Stimulated activated CD4-positive, alpha-beta T cell treated with anti-CD3 and anti-CD28 coated beads, TNF-alpha, amount 100 ng/mL, for 4 hours (primary cell): Measurements from ENCODE around the gene FBXO27.
A peak's percentile ranks its signal among the peaks of the same experiment; 100 is the strongest.
"Not testable (repeated sequence)": the region's sequence is repeated elsewhere in the genome, so short reads cannot be mapped to it uniquely, and the experiment has no call there.

Source experiments
- DNase-seq, 3 experiments: peaks; one replicate each; pipeline ENCODE4 v3.0.0-alpha.2; 2020; ENCODE audit warnings: low read depth in 3 of 3

The FBXO27 gene

DNA sequence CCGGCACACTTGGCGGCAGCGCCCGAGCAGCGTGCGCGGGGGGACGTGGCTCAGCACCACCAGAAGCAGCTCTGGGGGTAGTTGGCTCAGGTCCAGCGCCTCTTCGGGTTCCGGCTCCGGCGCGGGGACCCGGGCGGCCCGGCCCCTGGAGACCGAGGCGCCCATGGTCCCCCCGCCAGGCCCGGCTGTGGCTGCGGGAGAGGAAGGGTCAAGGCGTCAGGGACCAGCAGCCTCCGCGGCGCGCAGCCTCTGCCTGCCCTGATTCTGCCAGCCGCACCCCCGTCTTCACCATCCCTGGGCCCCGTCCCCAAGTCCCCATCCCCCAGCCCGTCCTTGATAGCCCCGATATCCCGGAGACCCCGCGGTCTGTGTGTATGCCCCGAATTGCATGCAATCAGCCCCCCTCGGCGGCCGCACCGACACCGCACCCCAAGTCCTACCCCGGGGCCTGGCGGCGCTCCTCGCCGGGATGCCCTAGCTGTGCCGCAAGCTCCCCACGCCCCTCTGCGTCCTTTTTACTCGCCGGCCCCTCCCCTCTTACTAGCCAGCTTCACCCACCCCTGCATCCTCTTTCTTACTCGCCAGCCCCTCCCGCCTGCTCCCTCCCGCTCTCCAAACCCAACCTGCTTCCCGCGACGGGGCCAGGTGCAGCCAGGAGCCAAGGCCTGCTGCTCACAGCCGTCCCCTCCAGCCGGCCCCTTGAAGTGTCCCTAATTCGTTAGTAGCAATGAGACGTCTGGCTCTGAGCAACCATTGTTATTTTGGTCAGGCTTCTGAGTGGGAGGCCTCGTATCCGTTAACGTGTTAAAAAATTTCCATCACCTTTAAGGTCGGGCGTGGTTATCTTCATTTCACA lies at the start of gene FBXO27:
Gene FBXO27, minus strand, starts transcription at position 487 of the 856 bp plus-strand sequence. Its CDS starts 322 bp downstream, at position 165.
- DNase-seq: no peak

- no peak for DNase-seq
Observed at GRCh38 chr19:39080431-39080830, 48.1 kb upstream of the FBXO27 start.

DNA sequence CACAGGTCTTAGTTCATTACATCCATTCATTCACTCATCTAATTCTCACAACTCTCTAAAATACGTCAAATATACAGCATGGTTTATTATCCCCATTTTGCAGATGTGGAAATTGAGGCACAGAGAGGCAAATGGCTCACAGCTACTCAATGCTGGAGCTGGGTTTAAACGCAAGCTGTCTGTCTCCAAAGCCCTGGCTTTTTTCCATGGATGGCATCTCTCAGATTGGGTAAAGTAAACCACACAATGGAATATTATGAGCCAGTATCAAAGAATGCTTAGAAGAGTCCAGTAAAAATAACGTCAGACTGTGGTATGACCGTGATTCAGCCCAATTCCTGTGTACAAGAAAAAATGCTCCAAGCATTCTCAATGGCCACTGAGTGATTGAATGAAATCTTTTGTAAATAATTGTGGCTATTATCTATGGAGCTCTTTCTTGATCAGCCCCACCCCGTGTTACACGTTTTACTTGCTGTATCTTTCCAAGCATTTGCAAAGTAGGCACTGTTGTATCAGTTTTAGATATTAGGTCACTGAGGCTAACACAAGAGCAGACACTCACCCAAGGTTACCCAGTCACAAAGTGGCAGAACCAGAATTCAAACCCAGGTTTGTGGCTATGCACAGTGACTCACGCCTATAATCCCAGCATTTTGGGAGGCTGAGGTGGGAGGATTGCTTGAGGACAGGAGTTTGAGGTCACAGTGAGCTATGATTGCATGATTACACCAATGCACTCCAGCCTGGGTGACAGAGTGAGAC lies 46.3 kb upstream of the FBXO27 start:
- DNase-seq: no peak

DNA sequence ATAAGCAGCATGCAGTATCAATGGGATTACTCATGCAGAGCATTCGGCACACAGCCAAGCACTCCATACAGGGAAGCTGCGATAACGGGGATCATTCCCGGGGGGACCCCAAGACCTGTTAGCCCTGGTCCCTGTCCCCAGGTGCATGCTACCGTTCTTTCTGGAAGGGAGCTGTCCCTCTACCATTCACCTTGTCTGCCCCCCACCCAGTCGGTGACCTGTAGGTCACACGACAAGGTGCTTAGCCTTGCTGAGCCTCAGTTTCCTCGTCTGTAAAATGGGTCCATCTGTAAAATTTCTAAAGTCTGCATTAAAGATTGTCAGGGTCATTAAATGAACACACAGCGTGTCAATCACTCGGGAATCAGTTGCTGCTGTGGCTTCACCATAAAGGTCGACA lies 45.0 kb upstream of the FBXO27 start:
- no peak for DNase-seq

DNA sequence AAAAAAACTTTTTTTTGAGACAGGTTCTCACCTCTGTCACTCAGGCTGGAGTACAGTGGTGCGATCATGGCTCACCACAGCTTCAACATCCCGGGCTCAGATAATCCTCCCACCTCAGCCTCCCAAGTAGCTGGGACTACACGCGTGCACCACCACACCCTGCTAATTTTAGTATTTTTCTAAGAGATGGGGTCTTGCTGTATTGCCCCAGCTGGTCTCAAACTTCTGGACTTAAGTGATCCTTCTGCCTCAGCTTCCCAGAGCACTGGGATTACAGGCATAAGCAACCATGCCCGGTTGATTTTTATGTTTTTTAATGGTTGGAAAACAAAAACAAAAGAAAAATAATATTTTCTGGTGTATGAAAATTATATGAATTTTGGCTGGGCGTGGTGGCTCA lies 42.6 kb upstream of the FBXO27 start:
- no peak for DNase-seq

DNA sequence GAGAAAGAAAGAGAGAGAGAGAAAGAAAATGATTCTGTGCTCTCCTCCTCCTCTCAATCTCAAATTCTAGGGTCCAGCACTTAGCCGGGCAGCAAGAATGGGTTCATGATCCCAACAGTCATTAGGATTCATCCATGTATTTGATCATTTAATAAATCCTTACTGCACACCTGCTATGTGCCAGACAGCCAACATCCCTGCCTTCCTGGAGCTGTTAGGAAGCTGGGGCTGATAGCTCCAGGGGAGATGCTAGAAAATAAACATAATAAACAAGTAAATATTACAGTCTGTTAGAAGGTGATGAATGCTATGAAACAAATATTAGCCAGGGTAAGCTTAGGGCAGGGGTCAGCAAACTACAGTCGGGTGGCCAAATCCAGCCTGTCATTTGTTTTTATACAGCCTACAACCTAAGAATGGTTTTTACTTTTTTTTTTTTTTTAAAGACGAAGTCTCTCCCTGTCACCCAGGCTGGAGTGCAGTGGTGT lies 41.9 kb upstream of the FBXO27 start:
- no peak for DNase-seq

GRCh38 chr19:39070888-39071287 lies 38.5 kb upstream of the FBXO27 start:
- no peak for DNase-seq

DNA sequence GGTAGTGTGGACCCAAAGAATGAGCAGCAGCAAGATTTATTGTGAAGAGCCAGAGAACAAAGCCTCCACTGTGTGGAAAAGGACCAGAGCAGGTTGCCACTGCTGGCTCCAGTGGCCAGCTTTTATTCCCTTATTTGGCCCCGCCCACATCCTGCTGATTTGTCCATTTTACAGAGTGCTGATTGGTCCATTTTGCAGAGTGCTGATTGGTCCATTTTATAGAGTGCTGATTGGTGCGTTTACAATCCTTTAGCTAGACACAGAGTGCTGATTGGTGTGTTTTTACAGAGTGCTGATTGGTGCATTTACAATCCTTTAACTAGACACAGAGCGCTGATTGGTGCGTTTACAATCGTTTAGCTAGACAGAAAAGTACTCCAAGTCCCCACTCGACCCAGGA lies 35.9 kb upstream of the FBXO27 start:
- DNase-seq: not testable (repeated sequence)

DNA sequence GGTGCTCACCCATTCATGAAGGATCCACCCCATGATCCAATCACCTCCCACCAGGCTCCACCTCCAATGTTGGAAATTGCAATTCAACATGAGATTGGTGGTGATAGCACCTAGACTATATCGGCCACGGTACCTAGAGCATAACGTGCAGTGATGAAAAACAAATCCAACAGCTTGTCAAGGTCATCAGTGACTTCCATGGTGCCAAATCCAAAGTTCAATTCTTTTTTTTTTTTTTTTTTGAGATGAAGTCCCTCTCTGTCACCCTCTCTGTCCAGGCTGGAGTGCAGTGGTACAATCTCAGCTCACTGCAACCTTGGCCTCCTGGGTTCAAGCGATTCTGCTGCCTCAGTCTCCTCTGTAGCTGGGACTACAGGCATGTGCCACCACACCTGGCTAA lies 34.8 kb upstream of the FBXO27 start:
- no peak for DNase-seq

DNA sequence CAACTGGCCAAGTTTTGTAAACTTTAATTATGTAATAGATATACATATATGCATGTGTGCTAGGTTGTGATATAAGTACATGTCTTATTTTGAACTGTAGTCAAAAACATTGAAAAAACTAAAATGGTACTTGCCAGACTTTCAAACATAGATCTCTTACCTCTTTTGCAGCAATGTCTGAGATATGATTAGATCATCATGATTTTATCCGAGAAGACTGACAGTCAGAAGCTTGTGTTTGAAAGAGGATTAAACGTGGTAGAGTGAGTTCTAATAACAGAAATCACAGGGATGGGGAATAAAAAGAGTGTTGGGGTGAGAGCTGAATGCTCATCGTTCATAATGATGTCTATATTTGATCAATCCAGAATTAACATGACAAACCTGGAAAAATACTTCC lies 33.6 kb upstream of the FBXO27 start:
- DNase-seq: no peak

GRCh38 chr19:39064405-39064804 lies 32.1 kb upstream of the FBXO27 start:
- no peak for DNase-seq

DNA sequence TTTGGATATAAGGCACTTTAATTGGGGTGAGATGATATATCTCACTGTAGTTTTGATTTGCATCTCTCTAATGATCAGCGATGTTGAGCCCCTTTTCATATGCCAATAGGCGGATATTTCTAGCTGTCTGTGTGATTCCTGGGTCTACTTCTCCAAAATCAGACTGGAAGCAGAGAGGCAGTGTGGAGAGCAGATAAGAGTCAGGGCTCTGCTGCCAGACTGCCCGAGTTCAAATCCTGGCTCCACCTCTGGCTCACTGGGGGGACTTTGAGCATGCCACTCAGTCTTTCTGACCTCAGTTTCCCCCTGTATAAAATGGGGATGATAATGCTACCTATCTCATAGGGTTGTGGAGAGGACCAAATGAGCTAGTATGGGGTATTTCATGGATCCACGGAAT lies 27.8 kb upstream of the FBXO27 start:
- no peak for DNase-seq

GRCh38 chr19:39059302-39059701 lies 27.0 kb upstream of the FBXO27 start:
- DNase-seq: no peak

- DNase-seq: no peak
Observed at GRCh38 chr19:39057615-39058014, 25.3 kb upstream of the FBXO27 start.

GRCh38 chr19:39054091-39054470 lies 21.7 kb upstream of the FBXO27 start:
- DNase-seq: no peak

DNA sequence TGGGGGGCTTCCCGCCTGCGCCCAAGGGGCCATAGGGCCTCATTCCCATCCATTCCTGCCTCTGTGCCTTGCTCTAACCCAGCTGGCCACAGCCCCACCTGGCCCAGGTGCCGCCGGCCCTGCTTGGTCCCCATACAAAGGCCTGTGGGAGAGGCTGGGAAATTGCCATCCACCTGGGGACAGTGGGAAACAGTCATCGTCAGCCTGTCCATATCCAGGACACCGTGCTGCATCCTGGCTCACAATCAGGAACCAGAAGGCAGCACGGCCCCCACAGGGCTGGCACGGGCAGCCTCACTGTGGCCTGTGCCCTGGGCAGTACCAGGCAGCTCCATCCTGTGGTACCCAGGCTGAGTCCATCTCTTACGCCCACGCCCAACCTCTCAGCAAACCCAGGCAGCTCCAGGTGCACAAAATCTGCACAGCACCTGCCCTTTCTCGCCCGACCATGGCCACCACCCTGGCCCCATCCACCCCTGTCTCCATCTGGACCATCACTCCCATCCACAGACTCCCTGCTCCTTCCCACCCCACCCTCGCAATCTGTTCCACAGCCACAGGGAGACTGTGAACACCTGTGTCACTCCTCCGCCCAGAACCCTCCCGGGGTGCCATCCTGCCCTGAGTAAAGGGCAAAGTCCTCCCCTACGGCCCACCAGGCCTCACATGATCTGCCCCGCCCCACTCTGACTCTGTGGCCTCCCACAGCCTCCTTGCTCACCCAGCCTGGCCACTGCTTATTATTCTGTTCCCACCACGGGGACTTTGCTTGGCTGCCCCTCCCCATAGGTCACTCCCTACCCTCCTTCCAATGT lies 21.1 kb upstream of the FBXO27 start:
- DNase-seq: no peak

- DNase-seq: no peak
Observed at GRCh38 chr19:39052846-39053245, 20.5 kb upstream of the FBXO27 start.

- DNase-seq: peak; percentile 39 to 56 (median 49)
Observed at GRCh38 chr19:39052243-39052746, 19.9 kb upstream of the FBXO27 start.

DNA sequence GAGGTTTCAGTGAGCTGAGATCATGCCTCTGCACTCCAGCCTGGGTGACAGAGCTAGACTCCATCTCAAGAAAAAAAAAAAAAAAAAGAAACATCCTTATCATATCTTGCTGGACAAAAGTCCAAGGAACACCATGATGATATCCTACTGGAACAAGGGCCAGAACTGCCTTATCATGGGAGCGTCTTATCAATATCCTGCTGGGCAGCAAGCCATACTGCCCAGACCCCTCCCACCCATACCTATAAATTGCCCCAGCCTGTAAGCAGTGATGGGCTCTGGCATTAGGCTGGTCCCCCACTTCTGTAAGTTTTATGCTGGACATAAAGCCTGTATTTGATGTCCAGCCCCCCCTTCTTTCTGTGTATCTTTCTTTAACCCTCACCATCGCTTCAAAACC lies 14.7 kb upstream of the FBXO27 start:
- DNase-seq: no peak

- DNase-seq: no peak
Observed at GRCh38 chr19:39046037-39046821, 13.9 kb upstream of the FBXO27 start.

DNA sequence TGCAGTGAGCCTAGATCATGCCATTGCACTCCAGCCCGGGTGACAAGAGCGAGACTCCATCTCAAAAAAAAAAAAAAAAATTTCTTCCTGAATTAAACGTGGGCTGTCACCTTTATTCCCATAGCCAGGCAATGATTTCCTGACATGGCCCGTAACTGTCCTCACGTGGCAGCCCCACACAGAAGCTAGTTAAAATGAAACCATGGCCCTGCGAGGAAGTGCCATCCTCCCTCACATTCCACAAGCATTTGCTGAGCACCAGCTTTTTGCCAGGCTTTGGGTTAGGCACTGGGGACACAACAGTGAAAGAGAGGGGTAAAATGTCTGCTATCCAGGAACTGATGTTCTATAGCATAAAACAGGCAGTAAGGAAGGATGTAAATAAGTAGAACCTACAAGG lies 13.2 kb upstream of the FBXO27 start:
- no peak for DNase-seq
